ENCODE measurements around the gene SHISA6.

SHISA6 gene

GRCh38 chr17:11535231-11535630 lies 294.2 kb downstream of the SHISA6 start:
- Histone ChIP-seq H3K9me3 (ENCODE audit: insufficient read depth, low read length) (no peaks in the 10 kb centered on the region), H3K9me2 (replicated peaks; ENCODE audit: insufficient read depth, low read length) (no peaks in the 10 kb centered on the region), H3K79me2 (ENCODE audit: insufficient read depth, low read length) (no peaks in the 10 kb centered on the region), H3K4me3 (ENCODE audit: insufficient read depth, low read length, poor library complexity, severe bottlenecking) (no peak overlapping the region), H3K27me3 (ENCODE audit: low read length) (no peaks in the 10 kb centered on the region), H2AFZ (ENCODE audit: low read depth, low read length, severe bottlenecking) (no peak overlapping the region), H4K20me1 (ENCODE audit: low read depth, low read length) (no peaks in the 10 kb centered on the region), H3K36me3 (ENCODE audit: low read length) (no peaks in the 10 kb centered on the region), H3F3A (ENCODE audit: insufficient read depth) (no peaks in the 10 kb centered on the region), H3K4me2 (ENCODE audit: low read depth, low read length, poor library complexity, severe bottlenecking) (no peak overlapping the region), H3K27ac (ENCODE audit: low read depth, low read length) (no peak overlapping the region), H3K9ac (ENCODE audit: low read length) (no peak overlapping the region)
- TF ChIP-seq EZH2phosphoT487 (conservative IDR thresholded peaks at IDR 0.05; ENCODE audit: low read length) (no peak), CTCF (IDR thresholded peaks at IDR 0.05; ENCODE audit: insufficient read depth, low read length, poor library complexity, severe bottlenecking) (no peak)

GRCh38 chr17:11538366-11538765 lies 297.4 kb downstream of the SHISA6 start:
- TF ChIP-seq CTCF (IDR thresholded peaks at IDR 0.05; ENCODE audit: insufficient read depth, low read length, poor library complexity, severe bottlenecking) (no peak), EZH2phosphoT487 (conservative IDR thresholded peaks at IDR 0.05; ENCODE audit: low read length) (no peak)
- H3K9ac ChIP-seq (ENCODE audit: low read length): no peak overlapping the region
- H3K9me3 ChIP-seq (ENCODE audit: insufficient read depth, low read length): no peaks in the 10 kb centered on the region
- no peaks in the 10 kb centered on the region for H3K36me3 ChIP-seq (ENCODE audit: low read length)
- no peak overlapping the region for H3K4me3 ChIP-seq (ENCODE audit: insufficient read depth, low read length, poor library complexity, severe bottlenecking)
- H3K4me2 ChIP-seq (ENCODE audit: low read depth, low read length, poor library complexity, severe bottlenecking): no peak overlapping the region
- H4K20me1 ChIP-seq (ENCODE audit: low read depth, low read length): no peaks in the 10 kb centered on the region
- H2AFZ ChIP-seq (ENCODE audit: low read depth, low read length, severe bottlenecking): no peak overlapping the region
- no peak overlapping the region for H3K27ac ChIP-seq (ENCODE audit: low read depth, low read length)
- no peaks in the 10 kb centered on the region for H3K27me3 ChIP-seq (ENCODE audit: low read length)
- no peaks in the 10 kb centered on the region for H3K9me2 ChIP-seq (replicated peaks; ENCODE audit: insufficient read depth, low read length)
- H3K79me2 ChIP-seq (ENCODE audit: insufficient read depth, low read length): no peaks in the 10 kb centered on the region
- H3F3A ChIP-seq (ENCODE audit: insufficient read depth): no peaks in the 10 kb centered on the region

- Histone ChIP-seq H2AFZ (ENCODE audit: low read depth, low read length, severe bottlenecking) (no peak overlapping the region), H3K27ac (ENCODE audit: low read depth, low read length) (no peak overlapping the region), H4K20me1 (ENCODE audit: low read depth, low read length) (no peaks in the 10 kb centered on the region), H3K4me2 (ENCODE audit: low read depth, low read length, poor library complexity, severe bottlenecking) (no peak overlapping the region), H3K9me3 (ENCODE audit: insufficient read depth, low read length) (no peaks in the 10 kb centered on the region), H3K79me2 (ENCODE audit: insufficient read depth, low read length) (no peaks in the 10 kb centered on the region), H3K9me2 (replicated peaks; ENCODE audit: insufficient read depth, low read length) (no peaks in the 10 kb centered on the region), H3K4me3 (ENCODE audit: insufficient read depth, low read length, poor library complexity, severe bottlenecking) (no peak overlapping the region), H3F3A (ENCODE audit: insufficient read depth) (no peaks in the 10 kb centered on the region), H3K36me3 (ENCODE audit: low read length) (no peaks in the 10 kb centered on the region), H3K27me3 (ENCODE audit: low read length) (no peaks in the 10 kb centered on the region), H3K9ac (ENCODE audit: low read length) (no peak overlapping the region)
- TF ChIP-seq EZH2phosphoT487 (conservative IDR thresholded peaks at IDR 0.05; ENCODE audit: low read length) (no peak), CTCF (IDR thresholded peaks at IDR 0.05; ENCODE audit: insufficient read depth, low read length, poor library complexity, severe bottlenecking) (no peak)
Measured at GRCh38 chr17:11539637-11540036, 298.6 kb downstream of the SHISA6 start.

All from SU-DHL-6 (cell line).